Neural progenitor cell (in vitro differentiated cells): ENCODE measurements around the gene HHLA2.

Experiments
- CTCF ChIP-seq: fragments of 200-600 bp; sonication (generic); IDR thresholded peaks from 2 replicates; pipeline ENCODE4 v1.5.1; 2017; ENCODE audit warnings: antibody characterized with exemption, mild to moderate bottlenecking
- EZH2 ChIP-seq: fragments of 200-600 bp; sonication (generic); IDR thresholded peaks from 2 replicates; pipeline ENCODE4 v1.6.1; 2017; ENCODE audit warnings: antibody characterized with exemption, mild to moderate bottlenecking, moderate library complexity

- no peak for TF ChIP-seq CTCF
- no peak for TF ChIP-seq EZH2
Measured at GRCh38 chr3:108250626-108251025, 45.7 kb upstream of the HHLA2 start.
